ENCODE results near the gene MRGPRG.

DNA sequence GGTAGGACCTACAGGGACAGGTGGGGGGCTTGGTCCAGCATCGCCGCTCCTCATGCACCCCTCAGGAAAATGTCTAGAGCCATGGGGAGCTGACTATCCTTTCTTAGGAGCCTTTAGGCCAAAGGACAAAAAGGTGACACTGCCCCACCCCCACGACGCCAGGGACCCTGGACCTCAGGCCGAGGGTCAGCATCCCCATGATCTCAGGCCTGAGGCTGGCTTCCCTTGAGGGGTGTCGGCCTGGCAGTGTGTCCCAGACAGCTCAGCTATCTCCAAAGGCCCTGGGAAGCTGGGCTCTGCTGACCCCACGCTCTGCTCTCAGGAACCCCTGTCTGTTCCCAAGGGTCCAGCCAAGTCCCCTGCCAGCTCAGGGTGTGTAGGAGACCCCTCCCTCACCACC lies 16.3 kb downstream of the MRGPRG start:
- TF ChIP-seq, protein P1, sequence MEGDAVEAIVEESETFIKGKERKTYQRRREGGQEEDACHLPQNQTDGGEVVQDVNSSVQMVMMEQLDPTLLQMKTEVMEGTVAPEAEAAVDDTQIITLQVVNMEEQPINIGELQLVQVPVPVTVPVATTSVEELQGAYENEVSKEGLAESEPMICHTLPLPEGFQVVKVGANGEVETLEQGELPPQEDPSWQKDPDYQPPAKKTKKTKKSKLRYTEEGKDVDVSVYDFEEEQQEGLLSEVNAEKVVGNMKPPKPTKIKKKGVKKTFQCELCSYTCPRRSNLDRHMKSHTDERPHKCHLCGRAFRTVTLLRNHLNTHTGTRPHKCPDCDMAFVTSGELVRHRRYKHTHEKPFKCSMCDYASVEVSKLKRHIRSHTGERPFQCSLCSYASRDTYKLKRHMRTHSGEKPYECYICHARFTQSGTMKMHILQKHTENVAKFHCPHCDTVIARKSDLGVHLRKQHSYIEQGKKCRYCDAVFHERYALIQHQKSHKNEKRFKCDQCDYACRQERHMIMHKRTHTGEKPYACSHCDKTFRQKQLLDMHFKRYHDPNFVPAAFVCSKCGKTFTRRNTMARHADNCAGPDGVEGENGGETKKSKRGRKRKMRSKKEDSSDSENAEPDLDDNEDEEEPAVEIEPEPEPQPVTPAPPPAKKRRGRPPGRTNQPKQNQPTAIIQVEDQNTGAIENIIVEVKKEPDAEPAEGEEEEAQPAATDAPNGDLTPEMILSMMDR (IDR thresholded peaks at IDR 0.05): no peak
- TF ChIP-seq POLR2A (IDR thresholded peaks at IDR 0.05) (no peak), EP300 (IDR thresholded peaks at IDR 0.05) (no peak)

Measured in tibial nerve (tissue), 4 donors.